Superior temporal gyrus (tissue), 1 donor: ENCODE data around the gene CREB3.

Source experiments
- DNase-seq: peaks from one replicate; pipeline ENCODE4 v3.0.0-alpha.2; 2016; ENCODE audit errors: extremely low spot score

Gene CREB3

GRCh38 chr9:35727676-35728040 lies 4.8 kb upstream of the CREB3 start:
- no peak for DNase-seq

- DNase-seq: no peak
Observed at GRCh38 chr9:35728041-35728971, 4.2 kb upstream of the CREB3 start.

- DNase-seq: no peak
Observed at GRCh38 chr9:35729101-35729500, 3.4 kb upstream of the CREB3 start.

- DNase-seq: peak; percentile 35
Observed at GRCh38 chr9:35729700-35730485, 2.6 kb upstream of the CREB3 start.

GRCh38 chr9:35730486-35730854 lies 2.0 kb upstream of the CREB3 start:
- DNase-seq: no peak

- DNase-seq: no peak
Observed at GRCh38 chr9:35731415-35732184, 866 bp upstream of the CREB3 start.

- no peak for DNase-seq
Observed at GRCh38 chr9:35732800-35733541, 505 bp downstream of the CREB3 start.

- DNase-seq: no peak
Observed at GRCh38 chr9:35734096-35734495, 1.6 kb downstream of the CREB3 start.

GRCh38 chr9:35736201-35736633 lies 3.8 kb downstream of the CREB3 start:
- no peak for DNase-seq

GRCh38 chr9:35737143-35737542 lies 4.7 kb downstream of the CREB3 start:
- no peak for DNase-seq

GRCh38 chr9:35738186-35738585 lies 5.7 kb downstream of the CREB3 start:
- no peak for DNase-seq

- no peak for DNase-seq
Observed at GRCh38 chr9:35738924-35739323, 6.5 kb downstream of the CREB3 start.

- DNase-seq: no peak
Observed at GRCh38 chr9:35740243-35740642, 7.8 kb downstream of the CREB3 start.

- no peak for DNase-seq
Observed at GRCh38 chr9:35741740-35742139, 9.3 kb downstream of the CREB3 start.

- no peak for DNase-seq
Observed at GRCh38 chr9:35743452-35743851, 11.0 kb downstream of the CREB3 start.

GRCh38 chr9:35743880-35744518 lies 11.5 kb downstream of the CREB3 start:
- no peak for DNase-seq

GRCh38 chr9:35745569-35745968 lies 13.1 kb downstream of the CREB3 start:
- DNase-seq: no peak

GRCh38 chr9:35746583-35746982 lies 14.1 kb downstream of the CREB3 start:
- DNase-seq: no peak

GRCh38 chr9:35748242-35748857 lies 15.9 kb downstream of the CREB3 start:
- no peak for DNase-seq

- DNase-seq: peak; percentile 77
Observed at GRCh38 chr9:35748858-35749514, 16.5 kb downstream of the CREB3 start, which contains the start of the genes GBA2 and RGP1. GBA2 (minus strand) TSS chr9:35749228; CDS start chr9:35748704, 524 bp downstream. RGP1 (plus strand) TSS chr9:35749287; CDS start chr9:35749756, 469 bp downstream.
